ENCODE measurements around the gene CACNA1F. TPM values are rescaled to one million over a fixed set of nuclear protein-coding genes. Genes with fewer than 3 reads are reported as not detected.

The CACNA1F gene
- total RNA-seq, 1 experiment from 2014 or later: not detected

- DNase-seq (ENCODE audit: low read depth): peak; percentile 88
These were observed 77.8 kb downstream of the CACNA1F start for GRCh38 chrX:49155243-49155899.

Other genes starting within 250 kb of the CACNA1F start
- 17.7 and 18.3 TPM in 2 replicates for gene GRIPAP1, start 231.1 kb downstream of the CACNA1F start, total RNA-seq (2014; rRNA removed; shearing (Covaris generic))
- gene TFE3, start 190.0 kb downstream of the CACNA1F start, total RNA-seq (2014; rRNA removed; shearing (Covaris generic)): 46.8 and 49.0 TPM in 2 replicates
- 0.72 and 1.1 TPM in 2 replicates for gene CCDC120, start 174.3 kb downstream of the CACNA1F start, total RNA-seq (2014; rRNA removed; shearing (Covaris generic))
- gene PRAF2, start 159.3 kb downstream of the CACNA1F start, total RNA-seq (2014; rRNA removed; shearing (Covaris generic)): 19.9 and 21.1 TPM in 2 replicates
- 65.5 and 76.1 TPM in 2 replicates for gene WDR45, start 153.5 kb downstream of the CACNA1F start, total RNA-seq (2014; rRNA removed; shearing (Covaris generic))
- gene GPKOW, start 109.6 kb downstream of the CACNA1F start, total RNA-seq (2014; rRNA removed; shearing (Covaris generic)): 39.6 and 47.1 TPM in 2 replicates
- 1.9 and 2.4 TPM in 2 replicates for gene MAGIX, start 70.6 kb downstream of the CACNA1F start, total RNA-seq (2014; rRNA removed; shearing (Covaris generic))
- 333 and 417 TPM in 2 replicates for gene PLP2, start 61.4 kb downstream of the CACNA1F start, total RNA-seq (2014; rRNA removed; shearing (Covaris generic))
- 7.2 and 8.7 TPM in 2 replicates for gene PRICKLE3, start 47.0 kb downstream of the CACNA1F start, total RNA-seq (2014; rRNA removed; shearing (Covaris generic))
- gene SYP, start 33.1 kb downstream of the CACNA1F start, total RNA-seq (2014; rRNA removed; shearing (Covaris generic)): 0.36 and 0.59 TPM in 2 replicates
- 22.7 and 29.4 TPM in 2 replicates for gene CCDC22, start 2.1 kb upstream of the CACNA1F start, total RNA-seq (2014; rRNA removed; shearing (Covaris generic))
- not detected in 2 replicates for gene FOXP3, start 31.4 kb upstream of the CACNA1F start, total RNA-seq (2014; rRNA removed; shearing (Covaris generic))
- gene PPP1R3F, start 36.5 kb upstream of the CACNA1F start, total RNA-seq (2014; rRNA removed; shearing (Covaris generic)): 2.3 and 2.9 TPM in 2 replicates
- not detected in 2 replicates for gene GAGE10, start 70.3 kb upstream of the CACNA1F start, total RNA-seq (2014; rRNA removed; shearing (Covaris generic))
- not detected in 2 replicates for gene GAGE12J, start 88.7 kb upstream of the CACNA1F start, total RNA-seq (2014; rRNA removed; shearing (Covaris generic))
- 1.4 and 1.8 TPM in 2 replicates for gene GAGE13, start 98.2 kb upstream of the CACNA1F start, total RNA-seq (2014; rRNA removed; shearing (Covaris generic))